HFFc6 (cell line): ENCODE data around the gene ARMC9. TPM values are rescaled to one million over a fixed set of nuclear protein-coding genes. Genes with fewer than 3 reads are reported as not detected.

Source experiments
- DNase-seq: peaks from one replicate; pipeline ENCODE4 v3.0.0-alpha.2; 2018
- H3K27ac Mint-ChIP-seq: 2 replicates; pipeline ENCODE4 v1.8.0; 2020; ENCODE audit warnings: mild to moderate bottlenecking, mixed read lengths
- H3K27me3 Mint-ChIP-seq: 2 replicates; pipeline ENCODE4 v1.8.0; 2021; ENCODE audit warnings: mild to moderate bottlenecking, moderate library complexity, mixed read lengths; ENCODE audit not compliant: insufficient read depth
- H3K36me3 Mint-ChIP-seq: 2 replicates; pipeline ENCODE4 v1.8.0; 2021; ENCODE audit warnings: low read depth, mixed read lengths
- H3K4me1 Mint-ChIP-seq: 2 replicates; pipeline ENCODE4 v1.8.0; 2020; ENCODE audit warnings: low read depth, mixed read lengths
- H3K4me3 Mint-ChIP-seq: 2 replicates; pipeline ENCODE4 v1.8.0; 2020; ENCODE audit warnings: mild to moderate bottlenecking, moderate library complexity, mixed read lengths
- H3K9me3 Mint-ChIP-seq: 2 replicates; pipeline ENCODE4 v1.8.0; 2020; ENCODE audit warnings: mild to moderate bottlenecking, mixed read lengths
- total RNA-seq, 6 experiments: library from RNA; stranded (reverse); fragmentation: NEBNext Ultra II Directional; extraction: Animal tissue kit (Norgen Biotek cat#: 25700); gene quantifications; 2 replicates in 1 of 6; 3 replicates in 5 of 6; pipeline ENCODE4 v1.2.3, GENCODE V29; 2021
- TF ChIP-seq, protein P1 (sequence below): fragments of 200-600 bp; sonication (generic); IDR thresholded peaks from 2 replicates; pipeline ENCODE4 v1.5.0; 2021; ENCODE audit warnings: antibody characterized with exemption, mild to moderate bottlenecking

The ARMC9 gene
- total RNA-seq, 6 experiments from 2014 or later, result 49.3 to 93.2 (median 55.7) TPM

DNA sequence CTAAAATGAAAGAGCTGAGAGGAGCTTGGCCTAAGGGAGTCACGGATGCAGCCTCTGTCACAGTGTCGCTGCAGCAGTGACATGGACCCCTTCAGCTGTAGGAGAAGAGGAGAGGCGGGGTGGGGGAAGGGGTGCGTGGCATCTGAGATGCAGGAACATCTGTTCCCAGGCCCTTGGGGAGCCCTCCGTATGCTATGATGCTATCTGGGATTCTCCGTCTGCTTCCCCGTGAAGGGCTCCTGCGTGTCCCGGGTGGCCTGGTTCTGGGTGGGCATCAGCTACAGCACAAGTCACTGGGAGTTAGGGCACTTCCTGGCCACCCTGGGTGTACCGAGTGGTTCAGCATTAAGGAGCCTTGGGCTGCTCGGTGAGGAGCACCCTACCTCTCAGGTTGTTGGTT lies 161.5 kb downstream of the ARMC9 start:
- Mint-ChIP-seq H3K9me3 (no peaks in the 10 kb centered on the region), H3K4me1 (peaks cover 8% of the 10 kb centered on the region), H3K27ac (no peak overlapping the region), H3K4me3 (no peak overlapping the region), H3K27me3 (peaks cover 3% of the 10 kb centered on the region), H3K36me3 (0 out of 2 replicates have a peak, but pooled peaks cover 9% of the 10 kb centered on the region)
- DNase-seq, result no peak
- TF ChIP-seq, protein P1, sequence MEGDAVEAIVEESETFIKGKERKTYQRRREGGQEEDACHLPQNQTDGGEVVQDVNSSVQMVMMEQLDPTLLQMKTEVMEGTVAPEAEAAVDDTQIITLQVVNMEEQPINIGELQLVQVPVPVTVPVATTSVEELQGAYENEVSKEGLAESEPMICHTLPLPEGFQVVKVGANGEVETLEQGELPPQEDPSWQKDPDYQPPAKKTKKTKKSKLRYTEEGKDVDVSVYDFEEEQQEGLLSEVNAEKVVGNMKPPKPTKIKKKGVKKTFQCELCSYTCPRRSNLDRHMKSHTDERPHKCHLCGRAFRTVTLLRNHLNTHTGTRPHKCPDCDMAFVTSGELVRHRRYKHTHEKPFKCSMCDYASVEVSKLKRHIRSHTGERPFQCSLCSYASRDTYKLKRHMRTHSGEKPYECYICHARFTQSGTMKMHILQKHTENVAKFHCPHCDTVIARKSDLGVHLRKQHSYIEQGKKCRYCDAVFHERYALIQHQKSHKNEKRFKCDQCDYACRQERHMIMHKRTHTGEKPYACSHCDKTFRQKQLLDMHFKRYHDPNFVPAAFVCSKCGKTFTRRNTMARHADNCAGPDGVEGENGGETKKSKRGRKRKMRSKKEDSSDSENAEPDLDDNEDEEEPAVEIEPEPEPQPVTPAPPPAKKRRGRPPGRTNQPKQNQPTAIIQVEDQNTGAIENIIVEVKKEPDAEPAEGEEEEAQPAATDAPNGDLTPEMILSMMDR, result no peak

GRCh38 chr2:231360401-231360800 lies 162.0 kb downstream of the ARMC9 start:
- H3K27ac Mint-ChIP-seq, result no peak overlapping the region
- H3K9me3 Mint-ChIP-seq, result no peaks in the 10 kb centered on the region
- H3K4me3 Mint-ChIP-seq, result no peak overlapping the region
- no peak for DNase-seq
- H3K36me3 Mint-ChIP-seq, result 0 out of 2 replicates have a peak, but pooled peaks cover 9% of the 10 kb centered on the region
- H3K27me3 Mint-ChIP-seq, result peaks cover 3% of the 10 kb centered on the region
- TF ChIP-seq, protein P1, result no peak
- peaks cover 12% of the 10 kb centered on the region for H3K4me1 Mint-ChIP-seq

DNA sequence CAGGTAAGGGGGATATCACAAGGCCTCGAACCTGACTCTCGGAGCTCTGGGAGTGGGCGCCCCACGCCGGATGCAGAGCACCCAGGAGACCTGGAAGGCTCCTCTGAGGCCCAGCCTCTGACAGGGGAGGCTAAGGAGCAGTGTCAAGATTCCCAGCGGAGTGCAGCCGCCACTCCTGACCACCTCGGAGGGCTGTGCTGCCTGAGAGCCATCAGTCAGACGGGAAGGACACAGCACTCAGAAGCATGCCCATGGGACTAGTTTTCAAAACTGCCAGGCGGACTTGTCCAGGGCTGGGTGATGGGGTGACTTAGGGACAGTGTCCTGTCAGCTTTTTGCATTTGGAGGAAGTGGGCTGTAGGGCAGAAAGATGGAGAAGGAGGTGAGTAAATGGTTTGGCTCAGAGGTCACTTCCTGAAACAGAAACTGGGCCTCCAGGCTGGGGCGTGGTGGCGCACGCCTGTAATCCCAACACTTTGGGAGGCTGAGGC lies 162.5 kb downstream of the ARMC9 start:
- TF ChIP-seq, protein P1, result no peak
- 0 out of 2 replicates have a peak, but pooled peaks cover 5% of the 10 kb centered on the region for H3K36me3 Mint-ChIP-seq
- peaks cover 18% of the 10 kb centered on the region for H3K4me1 Mint-ChIP-seq
- no peak overlapping the region for H3K4me3 Mint-ChIP-seq
- peaks cover 3% of the 10 kb centered on the region for H3K27me3 Mint-ChIP-seq
- no peak overlapping the region; the same call in 1 of the 2 replicates for H3K27ac Mint-ChIP-seq
- DNase-seq, result no peak
- no peaks in the 10 kb centered on the region for H3K9me3 Mint-ChIP-seq

- no peak overlapping the region for H3K27ac Mint-ChIP-seq
These were observed 163.5 kb downstream of the ARMC9 start for GRCh38 chr2:231361701-231362554.

DNA sequence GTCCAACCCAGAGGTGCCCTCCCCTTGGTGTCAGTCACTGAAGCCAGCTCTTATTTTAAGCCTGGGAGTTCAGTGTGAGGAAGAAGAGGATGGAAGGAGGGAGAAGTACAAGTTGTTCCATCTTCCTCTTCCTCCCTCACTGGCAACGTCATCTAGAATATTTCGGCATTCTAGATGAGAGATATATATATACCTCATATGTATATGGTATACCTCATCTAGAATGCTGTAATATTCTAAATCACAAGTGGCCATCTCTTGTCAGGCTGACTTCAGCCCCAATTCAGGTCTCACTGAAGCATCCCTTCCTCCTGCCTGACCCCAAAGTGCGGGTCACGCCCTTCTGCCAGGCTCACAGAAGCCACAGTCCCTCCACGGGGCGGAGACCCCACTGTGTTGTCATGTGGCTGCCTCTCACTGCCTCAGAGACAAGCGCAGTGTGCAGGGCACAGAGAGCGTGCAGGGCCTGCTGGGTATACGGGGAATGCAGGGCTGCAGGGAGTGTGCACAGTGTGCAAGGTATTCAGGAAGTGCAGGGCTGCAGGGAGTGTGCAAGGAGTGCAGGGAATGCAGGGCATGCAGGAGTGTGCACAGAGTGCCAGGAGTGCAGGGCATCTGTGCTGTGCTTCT lies 164.2 kb downstream of the ARMC9 start:
- peaks cover 3% of the 10 kb centered on the region for H3K27me3 Mint-ChIP-seq
- TF ChIP-seq, protein P1, result no peak
- DNase-seq, result no peak
- no peaks in the 10 kb centered on the region for H3K9me3 Mint-ChIP-seq
- no peak overlapping the region for H3K4me3 Mint-ChIP-seq
- H3K27ac Mint-ChIP-seq, result no peak overlapping the region
- 0 out of 2 replicates have a peak, but pooled peaks cover 4% of the 10 kb centered on the region for H3K36me3 Mint-ChIP-seq
- H3K4me1 Mint-ChIP-seq, result peaks cover 21% of the 10 kb centered on the region

More at GRCh38 chr2:231361701-231362554, 163.5 kb downstream of the ARMC9 start:
- H3K4me1 Mint-ChIP-seq, result peaks cover 21% of the 10 kb centered on the region
- no peak overlapping the region for H3K4me3 Mint-ChIP-seq
- H3K9me3 Mint-ChIP-seq, result no peaks in the 10 kb centered on the region
- TF ChIP-seq, protein P1, result no peak
- no peak for DNase-seq
- peaks cover 3% of the 10 kb centered on the region for H3K27me3 Mint-ChIP-seq
- 0 out of 2 replicates have a peak, but pooled peaks cover 4% of the 10 kb centered on the region for H3K36me3 Mint-ChIP-seq
